IMR-90 (cell line): ENCODE measurements around the gene GPA33. TPM values are rescaled to one million over a fixed set of nuclear protein-coding genes. Genes with fewer than 3 reads are reported as not detected.

Experiments used
- ATAC-seq: fragments of 200-7000 bp; cut with Tn5 transposase; 2 replicates; pipeline ENCODE4 v1.9.1; 2020; ENCODE audit warnings: low read depth, mild to moderate bottlenecking, moderate library complexity
- BruUV-seq: library from RNA; stranded (reverse); fragments of 400-500 nt; replicated peaks from 2 replicates; lab custom pipeline; 2021; lab: Mats Ljungman, UMichigan
- CTCF ChIA-PET: fragments of 300-600 bp; formaldehyde crosslinking; extraction: SDS; loops from one replicate; lab custom pipeline; 2021; ENCODE audit warnings: antibody characterized with exemption; lab: Yijun Ruan, JAX
- POLR2A ChIA-PET: fragments of 300-600 bp; sonication (Branson Sonifier 250); formaldehyde crosslinking; loops from one replicate; lab custom pipeline; 2022; ENCODE audit warnings: antibody characterized with exemption; ENCODE audit not compliant: unreplicated experiment; lab: Charles Lee
- DNase-seq: peaks from one replicate; pipeline ENCODE4 v3.0.0; 2013
- H2AFZ ChIP-seq: replicated peaks from 2 replicates; pipeline ENCODE3; 2013; ENCODE audit warnings: low read length, mild to moderate bottlenecking; ENCODE audit not compliant: poor library complexity
- H2AK5ac ChIP-seq: 2 replicates; pipeline ENCODE4 v1.6.1; 2013; ENCODE audit warnings: low read depth, low read length, inconsistent platforms
- H2AK9ac ChIP-seq: replicated peaks from 2 replicates; pipeline ENCODE3; 2013; ENCODE audit warnings: mild to moderate bottlenecking, low read depth, low read length, moderate library complexity; ENCODE audit not compliant: poor library complexity
- H2BK120ac ChIP-seq: 2 replicates; pipeline ENCODE4 v1.6.1; 2013; ENCODE audit warnings: low read depth, low read length, inconsistent platforms
- H2BK15ac ChIP-seq: 3 replicates; pipeline ENCODE4 v1.6.1; 2013; ENCODE audit warnings: low read depth, low read length, inconsistent platforms
- H2BK20ac ChIP-seq: 2 replicates; pipeline ENCODE4 v1.6.1; 2013; ENCODE audit warnings: low read depth, mild to moderate bottlenecking, inconsistent platforms, low read length, moderate library complexity
- H2BK5ac ChIP-seq: 2 replicates; pipeline ENCODE4 v1.6.1; 2013; ENCODE audit warnings: mild to moderate bottlenecking, low read depth, low read length, inconsistent platforms; ENCODE audit not compliant: poor library complexity, severe bottlenecking
- H3K14ac ChIP-seq: replicated peaks from 2 replicates; pipeline ENCODE4 v1.6.1; 2013; ENCODE audit warnings: low read depth, low read length, inconsistent platforms
- H3K18ac ChIP-seq: 2 replicates; pipeline ENCODE4 v1.6.1; 2013; ENCODE audit warnings: low read depth, low read length, control low read depth
- H3K23ac ChIP-seq: 2 replicates; pipeline ENCODE4 v1.6.1; 2013; ENCODE audit warnings: low read depth, low read length, inconsistent platforms
- H3K27ac ChIP-seq: 2 replicates; pipeline ENCODE4 v1.5.1; 2013; ENCODE audit warnings: mild to moderate bottlenecking, control low read depth, low read length; ENCODE audit not compliant: insufficient read depth
- H3K27me3 ChIP-seq: 2 replicates; pipeline ENCODE4 v1.6.1; 2013; ENCODE audit warnings: low read length; ENCODE audit not compliant: control insufficient read depth, insufficient read depth
- H3K36me3 ChIP-seq: 2 replicates; pipeline ENCODE4 v1.6.1; 2013; ENCODE audit warnings: low read length, mixed read lengths; ENCODE audit not compliant: control insufficient read depth, insufficient read depth
- H3K4ac ChIP-seq: 2 replicates; pipeline ENCODE4 v1.6.1; 2013; ENCODE audit warnings: low read depth, low read length, inconsistent platforms
- H3K4me1 ChIP-seq: 2 replicates; pipeline ENCODE4 v1.6.1; 2013; ENCODE audit warnings: low read length, mixed read lengths; ENCODE audit not compliant: control insufficient read depth, insufficient read depth
- H3K4me2 ChIP-seq: 2 replicates; pipeline ENCODE4 v1.6.1; 2013; ENCODE audit warnings: low read depth, mild to moderate bottlenecking, control low read depth, low read length, moderate library complexity
- H3K4me3 ChIP-seq: 2 replicates; pipeline ENCODE4 v1.5.1; 2013; ENCODE audit warnings: low read depth, mild to moderate bottlenecking, control low read depth, low read length, moderate library complexity; ENCODE audit not compliant: insufficient read depth
- H3K56ac ChIP-seq: 2 replicates; pipeline ENCODE4 v1.6.1; 2013; ENCODE audit warnings: low read length, inconsistent platforms; ENCODE audit not compliant: insufficient read depth; ENCODE audit errors: extremely low read depth
- H3K79me1 ChIP-seq, 2 experiments: 2 replicates each; pipeline ENCODE4 v1.6.1; 2013; ENCODE audit warnings: low read length in 2 of 2, inconsistent platforms in 1 of 2, low read depth in 1 of 2
- H3K9ac ChIP-seq: 2 replicates; pipeline ENCODE4 v1.6.1; 2013; ENCODE audit warnings: low read depth, low read length, control low read depth
- H3K9me1 ChIP-seq: 2 replicates; pipeline ENCODE4 v1.6.1; 2013; ENCODE audit warnings: low read length, inconsistent platforms; ENCODE audit not compliant: insufficient read depth
- H3K9me3 ChIP-seq: 2 replicates; pipeline ENCODE4 v1.6.1; 2013; ENCODE audit warnings: low read length; ENCODE audit not compliant: control insufficient read depth, insufficient read depth
- H4K20me1 ChIP-seq: 2 replicates; pipeline ENCODE4 v1.6.1; 2013; ENCODE audit warnings: low read length, inconsistent platforms; ENCODE audit not compliant: insufficient read depth
- H4K5ac ChIP-seq: 2 replicates; pipeline ENCODE4 v1.6.1; 2013; ENCODE audit warnings: mild to moderate bottlenecking, low read depth, low read length, control low read depth
- H4K8ac ChIP-seq, 2 experiments: 2 replicates each; pipeline ENCODE4 v1.6.1; 2013; ENCODE audit warnings: low read depth in 2 of 2, low read length in 2 of 2, control low read depth in 1 of 2, inconsistent platforms in 1 of 2
- H4K91ac ChIP-seq: 2 replicates; pipeline ENCODE4 v1.6.1; 2013; ENCODE audit warnings: low read depth, low read length, inconsistent platforms; ENCODE audit not compliant: insufficient read depth
- BHLHE40 ChIP-seq: fragments of 150-350 bp; IDR thresholded peaks from 2 replicates; pipeline ENCODE4 v1.6.1; 2016; ENCODE audit warnings: mild to moderate bottlenecking, low read depth, low read length
- CEBPB ChIP-seq: IDR thresholded peaks from 2 replicates; pipeline ENCODE4 v1.6.1; 2012; ENCODE audit warnings: low read depth, low read length, improper control_type of control experiment
- CHD1 ChIP-seq: IDR thresholded peaks from 2 replicates; pipeline ENCODE4 v1.6.1; 2012; ENCODE audit warnings: low read depth, low read length, improper control_type of control experiment
- CTCF ChIP-seq: conservative IDR thresholded peaks from 2 replicates; pipeline ENCODE4 v1.5.1; 2012; ENCODE audit warnings: mild to moderate bottlenecking, low read depth, low read length, improper control_type of control experiment
- ELK1 ChIP-seq: fragments of 150-350 bp; IDR thresholded peaks from 2 replicates; pipeline ENCODE4 v1.6.1; 2016; ENCODE audit warnings: low read depth, mild to moderate bottlenecking, low read length, moderate library complexity, borderline replicate concordance
- FOS ChIP-seq: fragments of 150-350 bp; IDR thresholded peaks from 2 replicates; pipeline ENCODE4 v1.6.1; 2016; ENCODE audit warnings: low read depth, low read length
- MAFK ChIP-seq: IDR thresholded peaks from 2 replicates; pipeline ENCODE4 v1.6.1; 2012; ENCODE audit warnings: low read depth, low read length, improper control_type of control experiment
- MAZ ChIP-seq: IDR thresholded peaks from 2 replicates; pipeline ENCODE4 v1.6.1; 2012; ENCODE audit warnings: low read depth, mild to moderate bottlenecking, low read length, improper control_type of control experiment, moderate library complexity, borderline replicate concordance
- MXI1 ChIP-seq: IDR thresholded peaks from 2 replicates; pipeline ENCODE4 v1.6.1; 2012; ENCODE audit warnings: low read depth, mild to moderate bottlenecking, low read length, moderate library complexity, borderline replicate concordance
- NFE2L2 ChIP-seq: fragments of 150-350 bp; IDR thresholded peaks from 2 replicates; pipeline ENCODE4 v1.6.1; 2016; ENCODE audit warnings: low read depth, mild to moderate bottlenecking, low read length
- POLR2A ChIP-seq: IDR thresholded peaks from 2 replicates; pipeline ENCODE4 v1.6.1; 2012; ENCODE audit warnings: mild to moderate bottlenecking, low read depth, low read length
- RAD21 ChIP-seq: IDR thresholded peaks from 2 replicates; pipeline ENCODE4 v1.6.1; 2012; ENCODE audit warnings: low read length, improper control_type of control experiment
- RCOR1 ChIP-seq: IDR thresholded peaks from 2 replicates; pipeline ENCODE4 v1.6.1; 2012; ENCODE audit warnings: mild to moderate bottlenecking, low read length, improper control_type of control experiment; ENCODE audit not compliant: insufficient replicate concordance
- RFX5 ChIP-seq: IDR thresholded peaks from 2 replicates; pipeline ENCODE4 v1.8.0; 2012; ENCODE audit warnings: low read depth, mild to moderate bottlenecking, low read length, moderate library complexity
- SMC3 ChIP-seq: fragments of 150-350 bp; IDR thresholded peaks from 2 replicates; pipeline ENCODE4 v1.6.1; 2016; ENCODE audit warnings: low read depth, mild to moderate bottlenecking, antibody characterized with exemption, low read length, moderate library complexity
- USF2 ChIP-seq: fragments of 150-350 bp; IDR thresholded peaks from 2 replicates; pipeline ENCODE4 v1.6.1; 2017; ENCODE audit warnings: mild to moderate bottlenecking, antibody characterized with exemption, low read length, low read depth
- WGBS, 2 experiments: methylation state at CpG; one replicate each; pipeline versions ENCODE4 v1.1.5 to v1.1.7; 2013; ENCODE audit warnings: missing lambda C conversion rate in 2 of 2; ENCODE audit not compliant: insufficient read length in 1 of 2; ENCODE audit errors: extremely low coverage in 2 of 2; 5-methylcytosine and 5-hydroxymethylcytosine counted together
- dilution Hi-C: fragments of 300-500 bp; cut with HindIII; formaldehyde crosslinking; loops from one replicate; pipeline ENCODE4 v1.14.3; 2018; ENCODE audit warnings: low sequenced_read_pairs; ENCODE audit not compliant: unreplicated experiment
- in situ Hi-C: fragments of 300-500 bp; cut with MboI; formaldehyde crosslinking; loops from 3 replicates; pipeline ENCODE4 v1.14.3; 2019; ENCODE audit warnings: low sequenced_read_pairs, inconsistent platforms, mixed read lengths
- intact Hi-C: fragments of 100-400 bp; cut with micrococcal nuclease; formaldehyde crosslinking; loops from 2 replicates; pipeline ENCODE4 v1.10.0; 2022
- polyA plus RNA-seq, 3 experiments: library from polyadenylated mRNA; depleted of rRNA; stranded (reverse); fragments of >200 nt; gene quantifications; 2 replicates each; pipeline ENCODE4 v1.2.3, GENCODE V29; 2012; ENCODE audit warnings: low replicate concordance in 1 of 3
- total RNA-seq: library from RNA; depleted of rRNA; stranded (reverse); fragments of >200 nt; gene quantifications from 2 replicates; pipeline ENCODE4 v1.2.3, GENCODE V29; 2012

The GPA33 gene
- total and polyA plus RNA-seq, 2 of the 4 experiments (the other 2 are of a cell fraction): not detected

GRCh38 chr1:167081594-167082156 is 8.5 kb downstream of the GPA33 start:
- TF ChIP-seq USF2 (no peak), RAD21 (no peak), NFE2L2 (no peak), BHLHE40 (no peak), MAFK (no peak), CTCF (no peak), MXI1 (no peak), ELK1 (no peak), POLR2A (no peak), SMC3 (no peak), FOS (no peak), RCOR1 (no peak), RFX5 (no peak), CHD1 (no peak), CEBPB (no peak), MAZ (no peak)
- ATAC-seq (no peak), DNase-seq (no peak)
- H2AFZ ChIP-seq: no peak overlapping the region
- H3K27me3 ChIP-seq: peaks cover 8% of the 10 kb centered on the region
- H3K23ac ChIP-seq: no peak overlapping the region
- no TSS peak for BruUV-seq
- in situ Hi-C loops: no loop called here
- no peak overlapping the region for H2BK120ac ChIP-seq
- H3K79me1 ChIP-seq: no peaks in the 10 kb centered on the region
- H3K9me1 ChIP-seq: no peaks in the 10 kb centered on the region
- no peak overlapping the region for H3K4me3 ChIP-seq
- H3K9me3 ChIP-seq: no peaks in the 10 kb centered on the region
- no peak overlapping the region for H2AK5ac ChIP-seq
- H3K18ac ChIP-seq: no peak overlapping the region
- H2AK9ac ChIP-seq: no peak overlapping the region
- no peaks in the 10 kb centered on the region for H3K4me1 ChIP-seq
- H4K20me1 ChIP-seq: no peaks in the 10 kb centered on the region
- H2BK15ac ChIP-seq: no peak overlapping the region
- H4K91ac ChIP-seq: no peak overlapping the region
- no CpG with 5 or more reads among the region's 8 CpGs for WGBS, 2 experiments
- dilution Hi-C loops: no loop called here
- H3K4ac ChIP-seq: no peak overlapping the region
- ChIA-PET POLR2A (no interaction called here), CTCF (no interaction called here)
- no peak overlapping the region for H3K56ac ChIP-seq
- no peak overlapping the region for H2BK5ac ChIP-seq
- no peaks in the 10 kb centered on the region for H3K36me3 ChIP-seq
- no peak overlapping the region for H2BK20ac ChIP-seq
- no peak overlapping the region for H4K5ac ChIP-seq
- no peak overlapping the region for H4K8ac ChIP-seq
- intact Hi-C loops: no loop called here
- H3K14ac ChIP-seq: no peak overlapping the region
- H3K27ac ChIP-seq: no peak overlapping the region
- H3K9ac ChIP-seq: no peak overlapping the region
- no peak overlapping the region for H3K4me2 ChIP-seq
